WERI-Rb-1 (cell line): ENCODE results near the gene KMT5B.

Experiments used
- DNase-seq: peaks from one replicate; pipeline ENCODE4 v3.0.0-alpha.2; 2020
- H3K27ac ChIP-seq: fragments of 250-450 bp; sonication (Bioruptor Pico); 2 replicates; pipeline ENCODE4 v1.5.1; 2020; ENCODE audit warnings: mild to moderate bottlenecking, moderate library complexity
- H3K27me3 ChIP-seq: fragments of 250-450 bp; sonication (Bioruptor Pico); 2 replicates; pipeline ENCODE4 v1.5.1; 2021; ENCODE audit warnings: mild to moderate bottlenecking, low read depth, moderate library complexity; ENCODE audit not compliant: insufficient read depth, severe bottlenecking
- H3K36me3 ChIP-seq: fragments of 250-450 bp; sonication (Bioruptor Pico); 2 replicates; pipeline ENCODE4 v1.5.1; 2020; ENCODE audit warnings: mild to moderate bottlenecking, moderate library complexity
- H3K4me3 ChIP-seq: 2 replicates; pipeline ENCODE4 v1.5.1; 2011; ENCODE audit warnings: low read depth, mild to moderate bottlenecking, control low read depth, low read length
- H3K9me3 ChIP-seq: fragments of 250-450 bp; sonication (Bioruptor Pico); 2 replicates; pipeline ENCODE4 v1.5.1; 2021; ENCODE audit warnings: mild to moderate bottlenecking, moderate library complexity; ENCODE audit not compliant: severe bottlenecking
- TF ChIP-seq, protein P1 (sequence below): IDR thresholded peaks from 2 replicates; pipeline ENCODE4 v1.5.1; 2011; ENCODE audit warnings: low read depth, mild to moderate bottlenecking, control low read depth, inconsistent platforms, low read length

KMT5B gene

DNA sequence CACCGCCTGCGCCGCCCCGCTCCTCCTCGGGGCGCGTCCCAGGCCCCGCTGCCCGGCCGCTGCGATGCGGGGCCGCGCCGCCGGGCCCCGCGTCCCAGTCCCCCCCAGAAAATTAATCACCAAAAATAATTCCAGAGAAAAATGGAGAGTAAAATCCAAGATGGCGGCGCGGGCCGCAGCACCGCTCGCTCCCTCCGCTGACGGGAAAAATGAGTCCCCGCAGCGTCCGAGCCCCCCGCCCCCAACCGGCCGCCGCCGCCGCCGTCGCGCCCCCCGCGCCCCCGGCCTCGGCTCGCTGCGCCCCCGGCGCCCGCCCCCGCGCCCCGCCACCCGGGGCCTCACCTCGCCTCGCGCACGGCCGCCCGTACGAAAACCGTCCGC lies at the start of gene KMT5B:
Gene KMT5B (minus strand): TSS at position 162 of the 381 bp plus-strand sequence. CDS start 23,220 bp downstream, outside the sequence.
- DNase-seq = no peak
- TF ChIP-seq, protein P1, sequence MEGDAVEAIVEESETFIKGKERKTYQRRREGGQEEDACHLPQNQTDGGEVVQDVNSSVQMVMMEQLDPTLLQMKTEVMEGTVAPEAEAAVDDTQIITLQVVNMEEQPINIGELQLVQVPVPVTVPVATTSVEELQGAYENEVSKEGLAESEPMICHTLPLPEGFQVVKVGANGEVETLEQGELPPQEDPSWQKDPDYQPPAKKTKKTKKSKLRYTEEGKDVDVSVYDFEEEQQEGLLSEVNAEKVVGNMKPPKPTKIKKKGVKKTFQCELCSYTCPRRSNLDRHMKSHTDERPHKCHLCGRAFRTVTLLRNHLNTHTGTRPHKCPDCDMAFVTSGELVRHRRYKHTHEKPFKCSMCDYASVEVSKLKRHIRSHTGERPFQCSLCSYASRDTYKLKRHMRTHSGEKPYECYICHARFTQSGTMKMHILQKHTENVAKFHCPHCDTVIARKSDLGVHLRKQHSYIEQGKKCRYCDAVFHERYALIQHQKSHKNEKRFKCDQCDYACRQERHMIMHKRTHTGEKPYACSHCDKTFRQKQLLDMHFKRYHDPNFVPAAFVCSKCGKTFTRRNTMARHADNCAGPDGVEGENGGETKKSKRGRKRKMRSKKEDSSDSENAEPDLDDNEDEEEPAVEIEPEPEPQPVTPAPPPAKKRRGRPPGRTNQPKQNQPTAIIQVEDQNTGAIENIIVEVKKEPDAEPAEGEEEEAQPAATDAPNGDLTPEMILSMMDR = no peak
- H3K27me3 ChIP-seq = no peaks in the 10 kb centered on the region
- H3K36me3 ChIP-seq = no peaks in the 10 kb centered on the region
- peak within 1 kb of the TSS; percentile 95 for H3K4me3 ChIP-seq
- no peaks in the 10 kb centered on the region for H3K9me3 ChIP-seq
- peak within 1 kb of the TSS; percentile 87 for H3K27ac ChIP-seq

DNA sequence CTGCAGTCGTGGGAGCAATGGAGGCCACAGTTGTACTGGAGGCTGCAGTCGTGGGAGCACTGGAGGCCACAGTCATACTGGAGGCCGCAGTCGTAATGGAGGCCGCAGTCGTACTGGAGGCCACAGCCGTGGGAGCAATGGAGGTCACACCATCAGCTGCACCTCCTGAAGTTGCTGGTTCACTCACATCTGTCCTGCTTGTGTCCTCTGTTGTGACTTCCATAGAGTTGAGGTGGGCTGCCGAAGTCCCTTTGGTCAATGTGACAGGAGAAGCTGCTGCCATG lies 49.4 kb upstream of the KMT5B start:
- no peaks in the 10 kb centered on the region for H3K27me3 ChIP-seq
- H3K36me3 ChIP-seq = peaks cover 46% of the 10 kb centered on the region
- H3K9me3 ChIP-seq = no peaks in the 10 kb centered on the region
- TF ChIP-seq, protein P1 = no peak
- H3K4me3 ChIP-seq = no peak overlapping the region
- no peak overlapping the region for H3K27ac ChIP-seq
- no peak for DNase-seq

DNA sequence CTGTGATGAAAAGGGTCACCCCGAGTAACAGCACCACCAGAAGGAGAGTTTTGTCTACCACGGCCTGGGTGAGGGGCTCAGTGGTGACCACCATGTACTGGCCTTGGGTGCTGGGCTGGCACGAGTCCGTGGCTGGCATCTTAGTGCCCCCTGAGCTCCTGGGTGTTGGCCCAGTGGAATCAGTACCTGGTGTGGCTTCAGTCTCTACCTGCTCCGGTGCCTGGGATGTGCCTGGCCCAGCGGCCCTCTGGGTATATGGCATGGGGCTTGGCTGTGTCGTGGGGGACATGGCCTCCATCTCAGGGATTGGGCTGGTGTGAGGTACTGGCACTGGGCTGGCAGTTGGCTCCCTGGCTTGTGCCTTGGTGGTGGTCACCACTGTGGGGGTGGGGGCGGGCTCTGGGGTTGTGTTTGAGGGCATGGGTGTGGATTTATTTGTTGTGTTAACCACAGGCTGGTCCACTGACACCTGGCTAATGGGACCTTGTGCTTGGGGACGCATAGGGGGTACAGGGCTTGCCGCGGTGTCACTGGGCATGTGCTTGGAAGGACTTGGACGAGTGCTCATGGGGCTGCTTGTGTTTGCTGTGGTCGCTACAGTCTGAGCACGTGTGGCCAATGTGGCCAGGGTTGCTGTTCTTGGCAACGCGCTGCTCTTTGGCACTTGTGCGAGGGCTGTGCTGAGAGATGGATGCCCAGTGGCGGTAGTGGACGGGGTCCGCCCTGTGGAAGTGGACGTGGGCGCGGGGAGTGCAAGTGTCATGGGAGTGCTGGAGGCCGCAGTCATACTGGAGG lies 48.9 kb upstream of the KMT5B start:
- TF ChIP-seq, protein P1 = no peak
- Histone ChIP-seq H3K27me3 (no peaks in the 10 kb centered on the region), H3K36me3 (peaks cover 40% of the 10 kb centered on the region), H3K9me3 (no peaks in the 10 kb centered on the region), H3K27ac (no peak overlapping the region), H3K4me3 (no peak overlapping the region)
- no peak for DNase-seq

DNA sequence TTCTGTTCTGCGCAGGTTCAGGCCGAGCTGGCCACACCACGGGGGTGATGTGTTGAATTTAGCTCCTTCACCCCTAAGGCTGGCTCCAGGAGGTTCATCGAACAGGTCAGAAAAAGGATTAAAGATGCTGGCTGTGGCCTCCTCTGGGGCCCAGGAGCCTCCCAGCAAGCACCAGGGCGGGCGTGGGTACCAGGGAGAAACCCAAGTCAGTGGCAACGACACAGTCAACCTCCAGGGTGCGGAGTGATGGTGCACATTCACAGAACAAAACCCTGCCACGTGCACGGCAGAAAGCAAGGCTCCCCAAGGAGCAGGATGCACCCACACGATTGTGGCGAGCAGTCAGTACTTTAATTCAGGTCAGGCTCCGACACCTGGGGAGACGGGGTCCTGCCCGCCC lies 47.9 kb upstream of the KMT5B start:
- Histone ChIP-seq H3K27ac (no peak overlapping the region), H3K27me3 (no peaks in the 10 kb centered on the region), H3K4me3 (no peak overlapping the region), H3K9me3 (no peaks in the 10 kb centered on the region), H3K36me3 (peaks cover 31% of the 10 kb centered on the region)
- DNase-seq = no peak
- TF ChIP-seq, protein P1 = no peak

DNA sequence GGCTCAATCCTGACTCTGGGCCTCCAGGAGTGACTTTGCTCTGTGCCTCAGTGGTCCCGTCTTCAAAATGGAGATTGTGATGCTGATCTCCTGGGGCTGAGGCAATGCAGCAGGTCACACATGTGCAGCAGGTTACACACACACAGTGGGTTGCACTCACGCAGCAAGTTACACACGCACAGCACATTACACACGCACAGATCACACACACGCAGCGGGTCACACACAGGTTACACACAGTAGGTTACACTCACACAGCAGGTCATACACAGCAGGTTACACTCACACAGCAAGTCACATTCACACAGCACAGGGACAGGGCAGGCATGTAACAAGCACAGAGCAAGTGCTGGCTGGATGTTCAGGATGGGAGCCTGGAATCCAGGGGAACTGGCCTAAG lies 47.4 kb upstream of the KMT5B start:
- TF ChIP-seq, protein P1 = no peak
- Histone ChIP-seq H3K4me3 (no peak overlapping the region), H3K36me3 (peaks cover 27% of the 10 kb centered on the region), H3K27me3 (no peaks in the 10 kb centered on the region), H3K9me3 (no peaks in the 10 kb centered on the region), H3K27ac (no peak overlapping the region)
- DNase-seq = no peak
